ENCODE results near the gene MMD.

MMD gene

DNA sequence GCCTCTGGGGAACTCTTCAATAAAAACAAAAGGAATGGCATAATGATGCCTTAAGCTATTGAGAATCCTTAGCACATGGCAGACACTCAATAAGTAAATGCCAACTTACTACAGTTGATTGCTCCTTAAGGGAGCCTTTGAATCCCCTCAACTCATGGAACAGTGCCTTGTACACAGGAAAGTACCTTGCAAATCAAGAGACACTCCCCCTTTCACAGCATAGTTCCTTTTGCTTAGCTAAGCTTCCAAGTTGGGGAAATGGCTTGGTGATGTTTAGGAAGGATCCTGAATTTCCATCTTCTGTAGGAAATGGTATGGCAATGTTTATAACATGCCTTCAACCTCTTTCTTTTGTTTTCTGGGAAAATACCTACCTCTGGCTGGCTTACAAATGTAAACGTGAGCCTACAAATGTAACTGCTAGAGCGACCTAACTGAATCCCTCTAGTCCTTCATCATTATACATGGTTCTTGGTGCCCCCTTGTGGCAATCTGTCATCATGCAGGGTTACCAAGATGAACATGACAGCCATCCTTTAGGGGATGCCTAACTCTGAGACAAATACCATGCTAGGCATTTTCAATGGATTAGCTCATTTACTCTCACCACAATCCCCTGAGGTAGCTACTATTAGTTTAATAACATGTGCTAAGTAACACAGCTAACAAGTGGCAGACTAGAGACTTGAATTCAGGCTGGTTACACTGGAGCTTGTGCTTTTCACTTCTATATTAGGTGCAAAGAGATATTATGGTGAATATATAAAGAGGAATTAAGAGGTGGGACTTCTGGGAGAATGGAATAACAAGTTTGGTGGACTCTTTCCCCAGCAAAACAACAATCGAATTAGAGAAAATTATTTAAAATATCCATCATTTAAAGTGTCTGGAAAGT is 65.0 kb downstream of the MMD start:
- peak; percentile 74 for DNase-seq (ENCODE audit: low spot score)
- TF ChIP-seq, protein P1, sequence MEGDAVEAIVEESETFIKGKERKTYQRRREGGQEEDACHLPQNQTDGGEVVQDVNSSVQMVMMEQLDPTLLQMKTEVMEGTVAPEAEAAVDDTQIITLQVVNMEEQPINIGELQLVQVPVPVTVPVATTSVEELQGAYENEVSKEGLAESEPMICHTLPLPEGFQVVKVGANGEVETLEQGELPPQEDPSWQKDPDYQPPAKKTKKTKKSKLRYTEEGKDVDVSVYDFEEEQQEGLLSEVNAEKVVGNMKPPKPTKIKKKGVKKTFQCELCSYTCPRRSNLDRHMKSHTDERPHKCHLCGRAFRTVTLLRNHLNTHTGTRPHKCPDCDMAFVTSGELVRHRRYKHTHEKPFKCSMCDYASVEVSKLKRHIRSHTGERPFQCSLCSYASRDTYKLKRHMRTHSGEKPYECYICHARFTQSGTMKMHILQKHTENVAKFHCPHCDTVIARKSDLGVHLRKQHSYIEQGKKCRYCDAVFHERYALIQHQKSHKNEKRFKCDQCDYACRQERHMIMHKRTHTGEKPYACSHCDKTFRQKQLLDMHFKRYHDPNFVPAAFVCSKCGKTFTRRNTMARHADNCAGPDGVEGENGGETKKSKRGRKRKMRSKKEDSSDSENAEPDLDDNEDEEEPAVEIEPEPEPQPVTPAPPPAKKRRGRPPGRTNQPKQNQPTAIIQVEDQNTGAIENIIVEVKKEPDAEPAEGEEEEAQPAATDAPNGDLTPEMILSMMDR (IDR thresholded peaks at IDR 0.05; ENCODE audit: extremely low read depth, insufficient read depth, missing control alignments): peak; percentile 84
- in situ Hi-C loops (cut with MboI; ENCODE audit: low pct_unique_long_range_greater_than_20kb, low sequenced_read_pairs, unreplicated experiment): loop anchor here (10.0 kb wide), 1 partner anchor 158 kb away; the partner anchor contains the start of gene SMIM36

DNA sequence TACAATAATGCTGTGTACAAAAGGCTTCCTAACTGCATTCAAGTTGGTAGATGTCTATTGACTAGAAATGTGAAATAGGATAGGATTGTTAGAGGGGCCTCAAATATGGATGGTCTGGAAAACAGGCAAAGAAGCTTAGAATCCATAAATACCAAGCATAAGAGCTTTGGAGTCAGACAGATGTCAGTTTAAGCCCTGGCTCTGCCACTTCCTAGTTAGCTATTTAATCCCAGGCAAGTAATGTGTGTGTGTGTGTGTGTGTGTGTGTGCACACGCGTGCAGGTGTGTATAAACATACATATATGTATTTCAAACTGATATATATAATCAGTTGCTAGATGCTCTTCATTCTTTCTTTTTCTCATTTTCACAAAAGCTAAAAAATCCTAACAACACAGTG is 66.7 kb downstream of the MMD start:
- TF ChIP-seq, protein P1 (IDR thresholded peaks at IDR 0.05; ENCODE audit: extremely low read depth, insufficient read depth, missing control alignments): no peak
- in situ Hi-C loops (cut with MboI; ENCODE audit: low pct_unique_long_range_greater_than_20kb, low sequenced_read_pairs, unreplicated experiment): loop anchor here (10.0 kb wide), 1 partner anchor 160 kb away; the partner anchor contains the start of gene SMIM36
- no peak for DNase-seq (ENCODE audit: low spot score)

DNA sequence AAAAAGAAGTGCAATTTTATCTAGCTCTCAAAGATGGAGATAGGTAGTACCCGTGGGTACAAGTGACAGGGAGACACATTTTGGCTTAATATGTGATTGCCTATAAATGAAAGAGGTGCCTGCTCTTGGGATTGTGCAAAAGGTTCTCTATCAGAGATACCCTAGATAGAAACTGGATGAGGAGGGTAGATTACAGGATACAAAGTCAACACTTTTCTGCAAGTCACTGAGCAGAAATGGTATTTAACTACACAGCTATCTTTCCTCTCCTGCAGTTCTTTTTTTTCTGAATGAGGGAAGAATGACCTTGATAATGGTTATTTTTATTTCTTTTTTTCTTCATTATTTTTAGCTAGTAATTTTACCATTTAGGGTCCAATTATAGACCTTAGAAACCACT is 67.6 kb downstream of the MMD start:
- DNase-seq (ENCODE audit: low spot score): no peak
- in situ Hi-C loops (cut with MboI; ENCODE audit: low pct_unique_long_range_greater_than_20kb, low sequenced_read_pairs, unreplicated experiment): loop anchor here (10.0 kb wide), 1 partner anchor 161 kb away; the partner anchor contains the start of gene SMIM36
- TF ChIP-seq, protein P1 (IDR thresholded peaks at IDR 0.05; ENCODE audit: extremely low read depth, insufficient read depth, missing control alignments): no peak

DNA sequence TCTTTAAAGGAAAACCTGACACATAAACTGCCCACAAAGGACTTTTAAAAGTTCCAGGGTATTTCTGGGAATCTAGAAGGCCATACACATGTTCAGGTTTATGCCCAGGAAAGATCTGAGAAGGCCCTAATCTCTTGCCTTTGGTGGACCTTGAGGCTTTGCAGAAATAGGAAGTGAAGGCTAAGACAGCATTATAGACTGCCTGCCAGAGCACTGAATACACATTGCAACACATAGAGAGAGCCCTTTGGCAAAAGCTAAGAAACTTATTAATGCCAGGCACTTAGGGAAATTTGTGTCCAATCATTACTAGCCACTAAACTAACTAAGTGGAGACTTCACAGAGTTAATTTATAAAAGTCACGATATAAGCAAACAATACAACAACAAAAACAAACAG is 70.4 kb downstream of the MMD start:
- in situ Hi-C loops (cut with MboI; ENCODE audit: low pct_unique_long_range_greater_than_20kb, low sequenced_read_pairs, unreplicated experiment): loop anchor here (10.0 kb wide), 1 partner anchor 164 kb away; the partner anchor contains the start of gene SMIM36

DNA sequence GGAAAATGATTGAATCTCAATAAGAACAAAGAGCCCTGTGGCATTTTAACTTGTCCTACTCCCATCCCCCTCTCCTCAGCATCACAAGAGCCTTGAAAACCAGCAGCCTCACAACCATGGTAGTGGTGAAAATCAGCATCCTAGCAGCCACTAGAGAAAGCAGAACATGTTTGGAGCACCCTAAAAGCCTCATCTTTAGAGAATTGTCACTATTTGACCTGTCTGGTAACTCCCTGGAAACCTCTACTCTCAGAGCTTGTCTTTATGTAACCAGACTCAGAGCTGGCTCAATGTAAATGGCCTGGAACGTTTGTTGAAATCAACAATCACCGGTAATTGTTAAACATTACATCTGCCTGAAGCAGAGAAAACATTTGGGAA is 70.8 kb downstream of the MMD start:
- no peak for DNase-seq (ENCODE audit: low spot score)
- TF ChIP-seq, protein P1 (IDR thresholded peaks at IDR 0.05; ENCODE audit: extremely low read depth, insufficient read depth, missing control alignments): no peak
- in situ Hi-C loops (cut with MboI; ENCODE audit: low pct_unique_long_range_greater_than_20kb, low sequenced_read_pairs, unreplicated experiment): loop anchor here (10.0 kb wide), 1 partner anchor 164 kb away; the partner anchor contains the start of gene SMIM36

More for the DNA sequence above, 70.4 kb downstream of the MMD start:
- TF ChIP-seq, protein P1 (IDR thresholded peaks at IDR 0.05; ENCODE audit: extremely low read depth, insufficient read depth, missing control alignments): no peak
- no peak for DNase-seq (ENCODE audit: low spot score)

DNA sequence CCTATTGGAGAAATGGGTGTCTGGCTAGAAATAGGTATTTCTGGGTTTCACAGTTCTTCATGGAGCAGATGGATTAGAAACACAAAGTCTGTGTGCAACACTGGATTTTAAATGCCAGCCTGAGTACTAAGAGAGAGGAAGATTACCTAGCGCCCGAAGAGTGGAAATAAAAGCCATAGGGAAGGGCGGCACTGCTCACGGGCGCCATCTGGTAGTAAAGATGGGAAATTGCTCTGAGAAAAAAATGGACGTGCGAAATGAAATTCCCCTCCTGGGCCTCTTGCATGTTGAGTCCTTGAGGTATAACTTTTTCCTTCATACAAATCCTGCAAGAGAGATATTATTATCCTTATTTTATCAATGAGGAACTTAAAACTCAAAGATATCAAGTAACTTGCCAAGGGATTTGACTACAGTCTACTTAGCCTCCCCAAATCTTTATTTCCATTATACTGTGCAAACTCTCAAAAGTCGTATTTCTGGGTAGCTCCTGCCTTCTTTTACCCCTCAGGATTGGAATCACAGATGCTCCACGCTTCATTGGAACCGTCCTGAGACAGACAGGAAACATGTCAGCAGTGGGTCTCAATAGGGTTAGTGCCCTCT is 72.8 kb downstream of the MMD start:
- in situ Hi-C loops (cut with MboI; ENCODE audit: low pct_unique_long_range_greater_than_20kb, low sequenced_read_pairs, unreplicated experiment): no loop called here
- TF ChIP-seq, protein P1 (IDR thresholded peaks at IDR 0.05; ENCODE audit: extremely low read depth, insufficient read depth, missing control alignments): peak; percentile 82
- DNase-seq (ENCODE audit: low spot score): peak; percentile 29
